SK-N-SH (cell line): ENCODE results near the gene MRGPRD. TPM values are rescaled to one million over a fixed set of nuclear protein-coding genes. Genes with fewer than 3 reads are reported as not detected.

Experiments used
- CTCF ChIA-PET: fragments of 300-600, 350-600 bp; formaldehyde crosslinking; extraction: SDS; loops from one replicate; lab custom pipeline; 2021; lab: Yijun Ruan, JAX
- POLR2A ChIA-PET: fragments of 350-600 bp; sonication (Branson Sonifier 250); formaldehyde crosslinking; extraction: SDS; loops from one replicate; lab custom pipeline; 2020; ENCODE audit warnings: antibody characterized with exemption, inconsistent platforms; lab: Yijun Ruan, JAX
- DNase-seq: peaks from one replicate; pipeline ENCODE4 v3.0.0; 2012
- H2AFZ ChIP-seq: fragments of 200-600 bp; sonication (generic); 2 replicates; pipeline ENCODE4 v1.8.1; 2016; ENCODE audit warnings: antibody characterized with exemption, mild to moderate bottlenecking, low read depth
- H3F3A ChIP-seq: fragments of 200-600 bp; sonication (generic); replicated peaks from 2 replicates; pipeline ENCODE3; 2016; ENCODE audit warnings: antibody characterized with exemption, mild to moderate bottlenecking; ENCODE audit not compliant: insufficient read depth
- H3K27ac ChIP-seq, 2 experiments: fragments of 200-500 bp in 1 of 2; fragments of 200-600 bp in 1 of 2; sonication (Bioruptor generic) in 1 of 2; sonication (generic), shearing (Covaris generic) in 1 of 2; 2 replicates each; pipeline versions ENCODE4 v1.5.1 to v1.6.1; 2014 to 2016; ENCODE audit warnings: low read depth in 2 of 2, inconsistent platforms in 1 of 2, low read length in 1 of 2, mild to moderate bottlenecking in 1 of 2, mixed read lengths in 1 of 2
- H3K27me3 ChIP-seq: fragments of 200-600 bp; sonication (generic), shearing (Covaris generic); 2 replicates; pipeline ENCODE4 v1.6.1; 2016; ENCODE audit warnings: mixed run types; ENCODE audit not compliant: insufficient read depth
- H3K36me3 ChIP-seq, 2 experiments: fragments of 200-500 bp in 1 of 2; fragments of 200-600 bp in 1 of 2; sonication (Bioruptor generic) in 1 of 2; sonication (generic) in 1 of 2; replicated peaks in 1 of 2; 2 replicates each; pipeline versions ENCODE3 to v1.5.1; 2014 to 2016; ENCODE audit warnings: low read length in 1 of 2, mild to moderate bottlenecking in 1 of 2; ENCODE audit not compliant: insufficient read depth in 2 of 2, control insufficient read depth in 1 of 2
- H3K4me1 ChIP-seq, 2 experiments: fragments of 200-500 bp in 1 of 2; fragments of 200-600 bp in 1 of 2; sonication (Bioruptor generic) in 1 of 2; sonication (generic), shearing (Covaris generic) in 1 of 2; 2 replicates each; pipeline versions ENCODE4 v1.5.1 to v1.6.1; 2014 to 2016; ENCODE audit warnings: low read depth in 1 of 2, low read length in 1 of 2, mixed run types in 1 of 2; ENCODE audit not compliant: insufficient read depth in 2 of 2, control insufficient read depth in 1 of 2
- H3K4me2 ChIP-seq: fragments of 200-600 bp; sonication (generic), shearing (Covaris generic); 2 replicates; pipeline ENCODE4 v1.6.1; 2017; ENCODE audit warnings: mixed run types
- H3K4me3 ChIP-seq, 2 experiments: fragments of 200-500 bp in 1 of 2; fragments of 200-600 bp in 1 of 2; sonication (Bioruptor generic) in 1 of 2; sonication (generic), shearing (Covaris generic) in 1 of 2; 2 replicates each; pipeline versions ENCODE4 v1.5.1 to v1.8.1; 2014 to 2016; ENCODE audit warnings: low read depth in 2 of 2, inconsistent platforms in 1 of 2, low read length in 1 of 2, mild to moderate bottlenecking in 1 of 2, mixed read lengths in 1 of 2, moderate library complexity in 1 of 2
- H3K79me2 ChIP-seq: fragments of 200-600 bp; sonication (generic); 2 replicates; pipeline ENCODE4 v1.8.1; 2017; ENCODE audit warnings: mild to moderate bottlenecking; ENCODE audit not compliant: insufficient read depth
- H3K9ac ChIP-seq: fragments of 200-600 bp; sonication (generic); 2 replicates; pipeline ENCODE4 v1.6.1; 2017; ENCODE audit warnings: mixed run types
- H3K9me2 ChIP-seq: fragments of 200-600 bp; sonication (generic); 2 replicates; pipeline ENCODE4 v1.6.1; 2017; ENCODE audit warnings: mixed run types
- H3K9me3 ChIP-seq: fragments of 200-600 bp; sonication (generic); 2 replicates; pipeline ENCODE4 v1.6.1; 2017; ENCODE audit warnings: mixed run types, mild to moderate bottlenecking, moderate library complexity
- H4K20me1 ChIP-seq: fragments of 200-600 bp; sonication (generic); 2 replicates; pipeline ENCODE4 v1.6.1; 2017; ENCODE audit warnings: mild to moderate bottlenecking, mixed run types; ENCODE audit not compliant: insufficient read depth
- CHD2 ChIP-seq: fragments of 150-350 bp; IDR thresholded peaks from 2 replicates; pipeline ENCODE4 v1.6.1; 2018; ENCODE audit warnings: low read length; ENCODE audit not compliant: partially characterized antibody
- FOXM1 ChIP-seq: IDR thresholded peaks from 2 replicates; pipeline ENCODE4 v1.4.0; 2012; ENCODE audit warnings: low read depth, mild to moderate bottlenecking
- GABPA ChIP-seq: IDR thresholded peaks from 2 replicates; pipeline ENCODE4 v1.4.0; 2012; ENCODE audit warnings: low read depth, mild to moderate bottlenecking
- JUND ChIP-seq: IDR thresholded peaks from 2 replicates; pipeline ENCODE4 v1.4.0; 2012
- MAX ChIP-seq: IDR thresholded peaks from 2 replicates; pipeline ENCODE4 v1.4.0; 2012; ENCODE audit warnings: low read depth
- MEF2A ChIP-seq: IDR thresholded peaks from 2 replicates; pipeline ENCODE4 v1.4.0; 2012; ENCODE audit warnings: low read depth, borderline replicate concordance
- MXI1 ChIP-seq: IDR thresholded peaks from 2 replicates; pipeline ENCODE4 v1.6.1; 2012; ENCODE audit warnings: mild to moderate bottlenecking, low read depth, low read length, improper control_type of control experiment
- NFIC ChIP-seq: IDR thresholded peaks from 2 replicates; pipeline ENCODE4 v1.4.0; 2012; ENCODE audit warnings: borderline replicate concordance
- NRF1 ChIP-seq: IDR thresholded peaks from 2 replicates; pipeline ENCODE4 v1.6.1; 2012; ENCODE audit warnings: low read depth, mild to moderate bottlenecking, low read length
- PBX3 ChIP-seq: IDR thresholded peaks from 2 replicates; pipeline ENCODE4; 2012
- POLR2AphosphoS5 ChIP-seq: IDR thresholded peaks from 2 replicates; pipeline ENCODE4 v1.6.1; 2012; ENCODE audit warnings: low read depth, low read length
- RFX5 ChIP-seq: IDR thresholded peaks from 2 replicates; pipeline ENCODE4 v1.6.1; 2012; ENCODE audit warnings: mild to moderate bottlenecking, improper control_type of control experiment, low read length
- SMC3 ChIP-seq: IDR thresholded peaks from 2 replicates; pipeline ENCODE4 v1.6.1; 2012; ENCODE audit warnings: low read depth, low read length, improper control_type of control experiment
- TAF1 ChIP-seq: IDR thresholded peaks from 2 replicates; pipeline ENCODE4 v1.6.1; 2012; ENCODE audit warnings: low read depth, mild to moderate bottlenecking, low read length, moderate library complexity, borderline replicate concordance
- TCF12 ChIP-seq: IDR thresholded peaks from 2 replicates; pipeline ENCODE4 v1.4.0; 2012
- TEAD4 ChIP-seq: IDR thresholded peaks from 2 replicates; pipeline ENCODE4 v1.4.0; 2012; ENCODE audit warnings: mild to moderate bottlenecking, borderline replicate concordance; ENCODE audit not compliant: insufficient read depth
- USF2 ChIP-seq: fragments of 150-350 bp; IDR thresholded peaks from 2 replicates; pipeline ENCODE4 v1.6.1; 2017; ENCODE audit warnings: antibody characterized with exemption, low read length, low read depth, borderline replicate concordance
- WGBS: methylation state at CpG from one replicate; pipeline ENCODE4 v1.1.6; 2017; ENCODE audit warnings: low lambda C conversion rate; 5-methylcytosine and 5-hydroxymethylcytosine counted together
- polyA plus RNA-seq, 3 experiments: library from polyadenylated mRNA; depleted of rRNA; stranded (reverse); fragments of >200 nt; gene quantifications; 2 replicates each; pipeline ENCODE4 v1.2.3, GENCODE V29; 2012
- TF ChIP-seq, protein P1 (sequence below): IDR thresholded peaks from 2 replicates; pipeline ENCODE4 v1.4.0; 2012; ENCODE audit warnings: low read depth, borderline replicate concordance

The MRGPRD gene
- polyA plus RNA-seq, 1 of the 3 experiments (the other 2 are of a cell fraction): not detected

GRCh38 chr11:68948496-68948895, 32.3 kb downstream of the MRGPRD start (continued):
- TF ChIP-seq, protein P1, sequence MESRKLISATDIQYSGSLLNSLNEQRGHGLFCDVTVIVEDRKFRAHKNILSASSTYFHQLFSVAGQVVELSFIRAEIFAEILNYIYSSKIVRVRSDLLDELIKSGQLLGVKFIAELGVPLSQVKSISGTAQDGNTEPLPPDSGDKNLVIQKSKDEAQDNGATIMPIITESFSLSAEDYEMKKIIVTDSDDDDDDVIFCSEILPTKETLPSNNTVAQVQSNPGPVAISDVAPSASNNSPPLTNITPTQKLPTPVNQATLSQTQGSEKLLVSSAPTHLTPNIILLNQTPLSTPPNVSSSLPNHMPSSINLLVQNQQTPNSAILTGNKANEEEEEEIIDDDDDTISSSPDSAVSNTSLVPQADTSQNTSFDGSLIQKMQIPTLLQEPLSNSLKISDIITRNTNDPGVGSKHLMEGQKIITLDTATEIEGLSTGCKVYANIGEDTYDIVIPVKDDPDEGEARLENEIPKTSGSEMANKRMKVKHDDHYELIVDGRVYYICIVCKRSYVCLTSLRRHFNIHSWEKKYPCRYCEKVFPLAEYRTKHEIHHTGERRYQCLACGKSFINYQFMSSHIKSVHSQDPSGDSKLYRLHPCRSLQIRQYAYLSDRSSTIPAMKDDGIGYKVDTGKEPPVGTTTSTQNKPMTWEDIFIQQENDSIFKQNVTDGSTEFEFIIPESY: no peak
- no peak for TF ChIP-seq CHD2
- no peak for TF ChIP-seq POLR2AphosphoS5

GRCh38 chr11:68947151-68947550, 33.6 kb downstream of the MRGPRD start:
- CTCF ChIA-PET: interaction anchor here (0.8 to 2.0 kb wide), 2 partner anchors 9 to 97 kb away, joined by 3 to 5 read pairs; no protein-coding TSS in a partner anchor

DNA sequence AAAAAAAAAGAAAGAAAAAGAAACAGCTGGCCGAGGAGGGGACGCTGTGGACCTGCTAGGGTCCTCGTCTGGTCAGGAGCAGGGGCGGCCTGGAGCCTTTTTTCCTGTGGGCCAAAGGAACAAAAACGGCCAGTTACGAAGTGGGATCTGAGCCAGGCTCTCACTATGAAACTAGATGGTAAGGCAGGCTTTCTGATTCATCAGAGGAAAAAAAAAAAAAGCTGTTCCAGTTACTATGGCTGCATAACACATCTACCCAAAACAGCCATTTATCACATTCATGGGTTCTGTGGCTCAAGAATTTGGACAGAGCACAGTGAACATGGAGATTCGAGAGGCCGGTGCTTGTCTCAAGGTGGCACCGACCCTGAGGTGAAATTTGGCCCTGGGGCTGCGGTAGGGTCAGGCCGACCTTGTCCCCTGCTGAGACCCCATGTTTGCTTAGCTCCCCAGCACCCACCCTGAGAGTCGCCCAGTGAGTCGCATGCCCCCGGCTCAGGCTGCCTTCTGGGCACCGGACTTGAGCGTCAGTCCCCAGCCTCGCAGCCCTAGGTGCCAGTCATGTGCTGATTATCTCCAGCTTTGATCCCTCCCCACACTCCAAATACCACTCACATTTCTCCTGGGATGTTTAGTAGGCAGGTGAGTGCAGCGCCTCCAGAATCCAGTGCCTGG, 34.2 kb downstream of the MRGPRD start:
- DNase-seq: peak; percentile 26

More at GRCh38 chr11:68947151-68947550, 33.6 kb downstream of the MRGPRD start:
- H3K36me3 ChIP-seq: no peaks in the 10 kb centered on the region
- TF ChIP-seq USF2 (no peak), GABPA (no peak), MXI1 (no peak), MEF2A (no peak), SMC3 (no peak), POLR2AphosphoS5 (no peak), FOXM1 (no peak), TEAD4 (no peak), RFX5 (no peak)
- H3K9ac ChIP-seq: no peak overlapping the region
- H3F3A ChIP-seq: no peaks in the 10 kb centered on the region
- no peaks in the 10 kb centered on the region for H4K20me1 ChIP-seq
- POLR2A ChIA-PET: no interaction called here
- H3K4me3 ChIP-seq: no peak overlapping the region
- H3K4me1 ChIP-seq: no peaks in the 10 kb centered on the region
- H3K9me2 ChIP-seq: no peaks in the 10 kb centered on the region
- H3K27ac ChIP-seq: peak overlapping the region in 1 of 2 experiments; percentile 37; a peak in 1 of 4 replicates
- no peak for DNase-seq
- 84% methylated on average over 11 of the region's 11 CpGs for WGBS
- no peaks in the 10 kb centered on the region for H3K9me3 ChIP-seq
- no peak overlapping the region for H2AFZ ChIP-seq
- no peak overlapping the region for H3K4me2 ChIP-seq
- H3K79me2 ChIP-seq: no peaks in the 10 kb centered on the region
- H3K27me3 ChIP-seq: no peaks in the 10 kb centered on the region

More for the DNA sequence above, 34.2 kb downstream of the MRGPRD start:
- Histone ChIP-seq H3K36me3 (no peaks in the 10 kb centered on the region), H3K9me2 (no peaks in the 10 kb centered on the region), H3K79me2 (no peaks in the 10 kb centered on the region), H2AFZ (no peak overlapping the region), H3K27ac (peak overlapping the region in 1 of 2 experiments; percentile 37; a peak in 1 of 4 replicates), H4K20me1 (no peaks in the 10 kb centered on the region), H3K27me3 (no peaks in the 10 kb centered on the region), H3K9me3 (no peaks in the 10 kb centered on the region), H3K4me3 (no peak overlapping the region), H3K9ac (no peak overlapping the region), H3F3A (no peaks in the 10 kb centered on the region), H3K4me1 (no peaks in the 10 kb centered on the region), H3K4me2 (no peak overlapping the region)
- ChIA-PET CTCF (interaction anchor here (0.8 to 2.0 kb wide), 2 partner anchors 10 to 98 kb away, joined by 3 to 5 read pairs; no protein-coding TSS in a partner anchor), POLR2A (no interaction called here)
- WGBS: 78% methylated on average over 11 of the region's 18 CpGs
- no peak for TF ChIP-seq JUND
- TF ChIP-seq TCF12: no peak
- TF ChIP-seq NFIC: 0 out of 2 replicates have a peak, but pooled peaks have one; percentile 29
- no peak for TF ChIP-seq NRF1
- no peak for TF ChIP-seq MAX
- no peak for TF ChIP-seq TAF1
- peak; percentile 65 for TF ChIP-seq PBX3
- TF ChIP-seq RFX5: no peak
- TF ChIP-seq SMC3: no peak
